Skeletal muscle tissue (tissue), 5 donors: ENCODE measurements around the gene PLEKHN1. TPM values are rescaled to one million over a fixed set of nuclear protein-coding genes. Genes with fewer than 3 reads are reported as not detected.

Source experiments
- H3K27ac ChIP-seq: one replicate; pipeline ENCODE4 v1.7.0; 2013; ENCODE audit warnings: mild to moderate bottlenecking, low read depth, low read length, inconsistent platforms
- H3K27me3 ChIP-seq, 3 donors: one replicate each; pipeline ENCODE4 v1.7.0; 2013; ENCODE audit warnings: low read length in 3 of 3; ENCODE audit not compliant: control insufficient read depth in 3 of 3, insufficient read depth in 3 of 3
- H3K36me3 ChIP-seq, 3 donors: one replicate each; pipeline ENCODE4 v1.7.0; 2013; ENCODE audit warnings: low read length in 3 of 3; ENCODE audit not compliant: control insufficient read depth in 3 of 3, insufficient read depth in 3 of 3
- H3K4me1 ChIP-seq, 3 donors: one replicate each; pipeline ENCODE4 v1.7.0; 2013; ENCODE audit warnings: low read length in 3 of 3, mild to moderate bottlenecking in 3 of 3; ENCODE audit not compliant: control insufficient read depth in 3 of 3, insufficient read depth in 3 of 3
- H3K4me3 ChIP-seq, 3 donors: one replicate each; pipeline ENCODE4 v1.7.0; 2013; ENCODE audit warnings: low read length in 3 of 3
- H3K9ac ChIP-seq, 3 donors: one replicate each; pipeline ENCODE4 v1.7.0; 2013; ENCODE audit warnings: low read length in 3 of 3, mild to moderate bottlenecking in 3 of 3, moderate library complexity in 2 of 3, low read depth in 1 of 3
- H3K9me3 ChIP-seq, 3 donors: one replicate each; pipeline ENCODE4 v1.7.0; 2013; ENCODE audit warnings: low read length in 3 of 3; ENCODE audit not compliant: control insufficient read depth in 3 of 3
- small RNA-seq: library from RNA; depleted of rRNA; stranded (forward); fragments of <200 nt; gene quantifications from one replicate; pipeline ENCODE3, GENCODE V24; 2014
- total RNA-seq: library from RNA; depleted of rRNA; stranded (reverse); fragments of >200 nt; gene quantifications from one replicate; pipeline ENCODE4 v1.2.3, GENCODE V29; 2014
- donor health status: Osteomylitis.

PLEKHN1 gene
- total RNA-seq, 1 donor from 2014 or later: not detected

- H3K27me3 ChIP-seq: peaks cover 10 to 21% (median 20%) of the 10 kb centered on the region in 3 donors
- no peak overlapping the region for H3K4me3 ChIP-seq
- no peaks in the 10 kb centered on the region for H3K36me3 ChIP-seq
- no peaks in the 10 kb centered on the region for H3K9me3 ChIP-seq
- H3K9ac ChIP-seq: no peak overlapping the region
- H3K4me1 ChIP-seq: peaks cover 0 to 12% (median 7%) of the 10 kb centered on the region in 3 donors
- no peak overlapping the region for H3K27ac ChIP-seq
Measured at GRCh38 chr1:1024149-1024770, 58.0 kb downstream of the PLEKHN1 start.

- Histone ChIP-seq H3K4me3 (no peak overlapping the region), H3K27me3 (peaks cover 10 to 21% (median 20%) of the 10 kb centered on the region in 3 donors), H3K9ac (no peak overlapping the region), H3K4me1 (peaks cover 0 to 12% (median 7%) of the 10 kb centered on the region in 3 donors), H3K36me3 (no peaks in the 10 kb centered on the region), H3K27ac (no peak overlapping the region), H3K9me3 (no peaks in the 10 kb centered on the region)
Measured at GRCh38 chr1:1024771-1025699, 58.8 kb downstream of the PLEKHN1 start.

Small RNA genes within 50 kb of the gene (small RNA-seq; reads per million reads assigned to genes)
- not detected for gene AL645608.3

Other genes starting within 250 kb of the PLEKHN1 start
- gene SAMD11, start 42.6 kb upstream of the PLEKHN1 start, total RNA-seq: 3.7 TPM
- 47.0 TPM for gene NOC2L, start 7.2 kb upstream of the PLEKHN1 start, total RNA-seq
- 1.0 TPM for gene KLHL17, start 5.9 kb upstream of the PLEKHN1 start, total RNA-seq
- 3.1 TPM for gene PERM1, start 15.6 kb downstream of the PLEKHN1 start, total RNA-seq
- gene HES4, start 33.6 kb downstream of the PLEKHN1 start, total RNA-seq: 7.3 TPM
- 23.5 TPM for gene ISG15, start 47.0 kb downstream of the PLEKHN1 start, total RNA-seq
- 14.6 TPM for gene AGRN, start 53.6 kb downstream of the PLEKHN1 start, total RNA-seq
- gene RNF223, start 107.8 kb downstream of the PLEKHN1 start, total RNA-seq: not detected
- 2.1 TPM for gene C1orf159, start 149.6 kb downstream of the PLEKHN1 start, total RNA-seq
- gene TTLL10, start 207.4 kb downstream of the PLEKHN1 start, total RNA-seq: not detected
- gene TNFRSF18, start 240.1 kb downstream of the PLEKHN1 start, total RNA-seq: 1.6 TPM
- 0.52 TPM for gene TNFRSF4, start 247.7 kb downstream of the PLEKHN1 start, total RNA-seq